NCI-H2227 (cell line): Measurements from ENCODE around the gene ANGPT4.
"Not testable (repeated sequence)": the region's sequence is repeated elsewhere in the genome, so short reads cannot be mapped to it uniquely, and the experiment has no call there.

Source experiments
- DNase-seq: peaks from one replicate; lab custom pipeline; 2025; ENCODE audit not compliant: unreplicated experiment; lab: John Stamatoyannopoulos, UW

The ANGPT4 gene

GRCh38 chr20:828987-829386 is 87.1 kb downstream of the ANGPT4 start:
- peak; percentile 92 for DNase-seq

GRCh38 chr20:827981-828380 is 88.2 kb downstream of the ANGPT4 start:
- not testable (repeated sequence) for DNase-seq

- no peak for DNase-seq
These were observed 89.3 kb downstream of the ANGPT4 start for GRCh38 chr20:826695-827323.

DNA sequence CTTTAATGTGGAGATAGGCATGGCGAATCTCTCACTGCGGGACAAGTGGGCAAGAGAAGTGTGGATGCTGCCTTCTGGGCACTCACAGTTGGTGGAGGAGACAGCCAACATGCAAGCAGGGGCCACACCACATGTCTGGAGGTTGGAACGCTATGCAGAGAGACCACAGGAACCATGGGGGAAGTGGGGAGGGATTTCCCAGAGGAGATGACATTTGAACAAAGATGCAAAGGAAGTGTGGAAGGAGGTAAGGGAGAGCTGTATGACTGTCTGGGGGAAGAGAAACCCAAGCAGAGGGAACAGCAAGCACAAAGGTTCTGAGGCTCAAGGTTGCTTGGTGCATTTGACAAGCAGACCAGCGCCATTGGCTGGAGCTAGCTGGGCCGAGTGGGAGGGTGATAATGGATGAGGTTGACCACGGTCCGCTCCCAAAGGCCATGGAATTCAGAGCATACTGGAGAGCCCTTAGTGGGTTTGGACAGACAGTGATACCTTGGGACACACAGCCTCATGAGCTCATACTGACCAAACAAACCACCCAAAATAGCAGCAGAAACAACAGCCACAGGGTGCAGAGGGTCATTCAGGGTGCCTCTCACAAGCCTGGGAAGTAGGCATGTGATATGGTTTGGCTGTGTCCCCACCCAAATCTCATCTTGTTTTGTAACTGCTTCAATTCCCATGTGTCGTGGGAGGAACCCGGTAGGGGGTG is 90.3 kb downstream of the ANGPT4 start:
- DNase-seq: no peak

DNA sequence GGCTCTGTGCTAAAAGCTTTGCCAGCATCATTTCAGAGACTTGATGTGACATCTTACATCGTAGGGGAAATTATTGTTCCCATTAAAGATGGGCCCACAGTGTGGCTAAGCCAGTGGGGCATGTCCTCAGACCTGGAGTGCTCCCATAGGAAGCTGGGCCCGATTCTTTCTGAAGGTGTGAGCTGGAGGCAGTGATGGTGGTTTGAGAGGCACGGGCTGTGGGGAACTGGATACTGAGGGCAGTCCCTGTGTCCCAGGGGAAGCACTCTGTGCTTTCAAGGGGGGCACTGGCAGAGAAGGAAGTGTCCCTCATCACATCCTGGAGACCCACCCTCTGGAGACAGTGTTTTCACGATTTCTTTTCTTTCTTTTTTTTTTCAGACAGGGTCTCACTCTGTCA is 91.2 kb downstream of the ANGPT4 start:
- no peak for DNase-seq

DNA sequence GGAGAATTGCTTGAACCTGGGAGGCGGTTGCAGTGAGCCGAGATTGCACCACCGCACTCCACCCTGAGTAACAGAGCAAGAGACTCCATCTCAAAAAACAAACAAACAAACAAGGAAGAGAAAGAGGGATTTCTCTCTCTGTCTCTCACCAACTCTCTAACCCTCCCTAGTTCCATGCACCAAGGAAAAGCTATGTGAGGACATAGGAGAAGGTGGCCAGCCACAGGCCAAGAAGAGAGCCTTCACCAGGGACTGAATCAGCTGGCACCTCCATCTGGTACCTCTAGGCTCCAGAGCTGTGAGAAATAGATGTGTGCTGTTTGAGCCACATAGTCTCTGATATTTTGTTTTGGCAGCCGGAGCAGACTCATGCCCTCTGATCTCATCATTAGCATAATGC is 91.6 kb downstream of the ANGPT4 start:
- no peak for DNase-seq

- DNase-seq: no peak
These were observed 92.6 kb downstream of the ANGPT4 start for GRCh38 chr20:823574-823902.

DNA sequence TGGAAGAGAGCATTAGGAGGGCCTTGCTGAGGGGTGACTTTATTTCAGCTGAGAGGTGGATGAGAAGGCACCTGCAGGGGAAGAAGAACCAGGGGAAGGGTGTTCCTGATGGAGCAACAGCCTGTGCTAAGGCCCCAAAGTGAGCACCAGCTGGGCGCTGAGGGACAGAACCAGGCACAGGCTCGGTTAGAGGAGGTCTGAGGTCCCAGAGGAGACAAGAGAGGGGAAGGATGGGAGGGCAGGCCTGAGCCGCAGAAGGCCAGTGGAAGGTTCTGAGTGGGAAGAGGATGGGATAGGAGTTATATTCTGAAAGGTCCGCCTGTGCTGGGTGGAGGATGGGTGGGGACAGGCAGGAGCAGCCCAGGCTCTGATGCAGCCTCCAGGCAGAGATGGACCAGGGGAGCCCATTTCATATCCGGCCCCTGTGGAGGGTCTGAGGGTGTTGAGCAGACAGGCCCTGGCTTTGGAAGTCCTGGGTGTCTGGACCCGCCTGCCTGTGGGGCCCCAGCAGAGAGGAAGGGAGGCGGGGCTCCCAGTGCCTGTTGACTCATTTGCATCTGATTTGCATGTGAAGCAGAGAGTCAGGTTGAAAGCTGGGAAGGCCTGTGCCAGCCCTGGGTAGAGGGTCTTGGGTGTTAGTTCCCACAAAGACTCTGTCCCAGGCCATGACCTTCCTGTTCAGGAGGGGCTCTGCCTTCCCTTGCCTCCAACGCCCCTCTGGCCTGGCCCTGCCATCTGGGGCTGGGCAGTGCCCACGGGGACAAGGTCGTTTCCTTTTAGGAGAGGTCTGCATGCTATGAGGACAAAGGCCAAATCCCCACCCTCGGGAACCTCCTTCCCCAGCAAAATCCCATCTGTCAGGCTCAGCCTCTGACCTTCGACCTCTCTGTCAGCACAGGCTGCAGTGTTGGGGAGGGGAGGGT is 93.2 kb downstream of the ANGPT4 start:
- no peak for DNase-seq

- no peak for DNase-seq
These were observed 94.4 kb downstream of the ANGPT4 start for GRCh38 chr20:821731-822065.

DNA sequence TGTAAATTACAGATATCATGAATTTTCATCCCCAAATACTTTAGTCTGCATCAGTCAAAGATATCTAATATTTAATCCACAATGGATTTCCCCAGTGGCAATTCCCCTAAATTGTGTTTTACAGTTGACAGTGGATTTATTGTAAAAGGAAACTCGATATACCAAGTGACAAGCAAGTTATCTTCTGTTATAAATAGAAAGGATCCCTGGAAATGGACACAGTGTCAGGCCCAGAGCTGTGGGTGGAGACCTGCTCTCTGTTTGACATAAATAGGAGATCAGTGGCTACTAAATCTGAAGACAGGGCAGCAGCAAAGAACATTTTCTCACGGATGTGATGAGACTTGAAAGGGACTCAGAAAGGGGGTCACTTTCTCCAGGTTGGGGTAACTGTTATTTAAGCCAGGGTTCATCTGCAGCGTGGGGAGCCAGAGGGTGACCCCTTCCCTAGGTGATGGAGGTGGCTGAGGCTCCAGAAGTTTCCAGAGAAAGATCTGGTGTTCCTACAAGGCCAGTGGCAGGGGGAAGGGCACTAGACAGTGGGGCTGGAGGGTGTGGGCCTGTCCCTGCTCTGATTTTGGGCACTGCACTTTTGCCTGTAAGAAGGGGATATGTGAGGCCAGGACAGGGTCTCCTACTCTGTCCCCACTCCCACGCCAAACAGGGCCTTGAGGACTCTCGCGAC is 94.9 kb downstream of the ANGPT4 start:
- DNase-seq: no peak

- DNase-seq: no peak
These were observed 95.7 kb downstream of the ANGPT4 start for GRCh38 chr20:820323-820953.
